Adrenal gland (tissue), 5 donors: Measurements from ENCODE around the gene UPP2.

Source experiments
- CTCF ChIP-seq, 6 experiments: fragments of 450-650 bp in 4 of 6; fragments of 200-600 bp in 2 of 6; sonication (generic) in 1 of 6; IDR thresholded peaks; 1 replicate in 5 of 6; 2 replicates in 1 of 6; pipeline versions ENCODE4 v1.5.1 to v1.8.0; 2016 to 2021; ENCODE audit warnings: antibody characterized with exemption in 6 of 6, mild to moderate bottlenecking in 2 of 6, moderate library complexity in 1 of 6
- POLR2A ChIP-seq, 2 donors: fragments of 450-650 bp; IDR thresholded peaks; one replicate each; pipeline ENCODE4 v1.6.1; 2017; ENCODE audit warnings: antibody characterized with exemption in 2 of 2, mild to moderate bottlenecking in 2 of 2, moderate library complexity in 1 of 2
- donor health status: DM: no; HTN: no; CAD: no.

GRCh38 chr2:158088093-158088492 is 13.6 kb upstream of the UPP2 start:
- TF ChIP-seq POLR2A (IDR thresholded peaks at IDR 0.05) (no peak), CTCF (IDR thresholded peaks at IDR 0.05) (no peak)
